ENCODE data around the gene GNG3.

GNG3 gene

DNA sequence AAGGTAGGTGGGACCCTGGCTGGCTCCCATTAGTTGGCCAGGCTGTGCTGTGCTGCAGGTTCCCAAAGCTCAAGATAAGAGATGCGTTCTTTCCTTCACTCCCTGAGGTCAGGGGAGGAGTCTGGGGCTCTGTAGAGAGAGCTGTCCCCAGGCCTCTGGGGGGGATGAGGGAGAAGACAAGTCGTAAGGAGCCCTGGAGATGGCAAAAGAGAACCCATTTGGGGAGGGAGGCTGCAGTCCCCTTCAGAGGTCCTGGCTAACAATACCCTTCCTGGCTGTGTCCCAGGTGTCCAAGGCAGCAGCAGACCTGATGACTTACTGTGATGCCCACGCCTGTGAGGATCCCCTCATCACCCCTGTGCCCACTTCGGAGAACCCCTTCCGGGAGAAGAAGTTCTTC is 916 bp downstream of the GNG3 start:
- TF ChIP-seq, protein P1, sequence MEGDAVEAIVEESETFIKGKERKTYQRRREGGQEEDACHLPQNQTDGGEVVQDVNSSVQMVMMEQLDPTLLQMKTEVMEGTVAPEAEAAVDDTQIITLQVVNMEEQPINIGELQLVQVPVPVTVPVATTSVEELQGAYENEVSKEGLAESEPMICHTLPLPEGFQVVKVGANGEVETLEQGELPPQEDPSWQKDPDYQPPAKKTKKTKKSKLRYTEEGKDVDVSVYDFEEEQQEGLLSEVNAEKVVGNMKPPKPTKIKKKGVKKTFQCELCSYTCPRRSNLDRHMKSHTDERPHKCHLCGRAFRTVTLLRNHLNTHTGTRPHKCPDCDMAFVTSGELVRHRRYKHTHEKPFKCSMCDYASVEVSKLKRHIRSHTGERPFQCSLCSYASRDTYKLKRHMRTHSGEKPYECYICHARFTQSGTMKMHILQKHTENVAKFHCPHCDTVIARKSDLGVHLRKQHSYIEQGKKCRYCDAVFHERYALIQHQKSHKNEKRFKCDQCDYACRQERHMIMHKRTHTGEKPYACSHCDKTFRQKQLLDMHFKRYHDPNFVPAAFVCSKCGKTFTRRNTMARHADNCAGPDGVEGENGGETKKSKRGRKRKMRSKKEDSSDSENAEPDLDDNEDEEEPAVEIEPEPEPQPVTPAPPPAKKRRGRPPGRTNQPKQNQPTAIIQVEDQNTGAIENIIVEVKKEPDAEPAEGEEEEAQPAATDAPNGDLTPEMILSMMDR (IDR thresholded peaks at IDR 0.05; ENCODE audit: poor library complexity, severe bottlenecking), result no peak
- Histone ChIP-seq H3K36me3 (ENCODE audit: low read depth) (peaks cover 33% of the 10 kb centered on the region), H3K4me3 (ENCODE audit: severe bottlenecking) (peak overlapping the region; percentile 41), H3K27me3 (ENCODE audit: insufficient read depth, poor library complexity, severe bottlenecking) (no peaks in the 10 kb centered on the region), H3K4me1 (ENCODE audit: insufficient read depth, poor library complexity, severe bottlenecking) (peaks cover 2% of the 10 kb centered on the region), H3K27ac (ENCODE audit: poor library complexity, severe bottlenecking) (peak overlapping the region; percentile 81), H3K9me3 (ENCODE audit: severe bottlenecking) (no peaks in the 10 kb centered on the region)
- ATAC-seq (ENCODE audit: low read depth) (no peak), DNase-seq (ENCODE audit: low spot score) (no peak)

DNA sequence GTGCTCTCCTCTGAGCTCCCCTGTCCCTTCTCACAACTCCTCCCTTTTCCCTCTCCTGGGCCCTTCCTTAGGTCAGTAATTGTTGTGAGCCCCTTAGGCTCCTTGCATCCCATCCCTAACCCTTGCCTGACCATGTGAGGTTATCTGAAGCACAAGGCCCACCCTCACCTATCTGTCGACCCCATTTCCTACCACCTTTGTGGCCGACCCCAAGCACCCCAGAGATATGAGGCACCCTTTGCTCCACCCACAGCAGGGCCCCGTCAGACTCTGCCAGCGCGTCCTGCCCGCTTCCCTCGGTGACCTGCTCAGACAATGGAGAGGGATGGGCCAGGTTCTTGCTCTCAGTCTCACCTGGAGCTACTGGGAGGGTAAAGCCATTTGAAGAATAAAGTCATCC is 1.3 kb downstream of the GNG3 start:
- Histone ChIP-seq H3K27me3 (ENCODE audit: insufficient read depth, poor library complexity, severe bottlenecking) (no peaks in the 10 kb centered on the region), H3K27ac (ENCODE audit: poor library complexity, severe bottlenecking) (peak overlapping the region; percentile 81), H3K4me3 (ENCODE audit: severe bottlenecking) (peak overlapping the region; percentile 41), H3K4me1 (ENCODE audit: insufficient read depth, poor library complexity, severe bottlenecking) (peaks cover 2% of the 10 kb centered on the region), H3K36me3 (ENCODE audit: low read depth) (peaks cover 37% of the 10 kb centered on the region), H3K9me3 (ENCODE audit: severe bottlenecking) (no peaks in the 10 kb centered on the region)
- TF ChIP-seq, protein P1 (IDR thresholded peaks at IDR 0.05; ENCODE audit: poor library complexity, severe bottlenecking), result no peak
- peak; percentile 67 for DNase-seq (ENCODE audit: low spot score)
- peak; percentile 38 for ATAC-seq (ENCODE audit: low read depth)

DNA sequence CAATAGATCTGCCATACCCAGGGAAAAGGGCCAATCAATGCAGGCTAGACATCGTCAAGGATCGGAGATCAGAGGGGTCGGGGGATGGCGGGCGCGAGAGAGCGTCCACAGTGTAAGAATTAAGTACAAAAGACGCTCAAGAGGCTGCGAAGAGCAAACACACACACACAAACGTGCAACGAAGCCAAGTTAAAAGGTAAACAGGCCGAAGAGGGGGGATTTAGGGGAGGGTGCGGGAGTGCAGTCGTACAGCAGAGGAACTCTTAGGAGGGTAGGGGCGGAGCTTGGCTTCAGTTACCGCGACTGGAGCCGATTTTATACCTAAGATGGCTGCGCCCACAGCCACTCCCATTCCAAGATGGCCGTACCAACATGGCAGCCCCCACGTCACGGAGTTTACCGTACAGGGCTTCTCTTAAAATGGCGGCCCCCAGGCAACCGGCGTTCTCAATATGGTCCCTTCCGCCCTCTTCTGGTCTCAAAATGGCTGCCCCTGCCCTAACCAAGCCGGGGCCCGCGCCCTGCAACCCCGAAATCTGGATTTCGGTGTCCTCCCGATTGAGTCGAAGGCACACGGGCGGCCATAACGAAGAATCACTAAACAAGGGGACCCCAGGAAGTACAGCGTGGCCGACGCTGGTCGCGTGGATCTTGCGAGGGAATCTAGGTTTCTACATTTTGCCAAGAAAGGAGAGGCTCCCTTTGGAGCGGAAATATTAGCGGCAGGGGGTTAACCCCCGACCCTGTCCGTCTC is 1.9 kb downstream of the GNG3 start:
- H3K4me1 ChIP-seq (ENCODE audit: insufficient read depth, poor library complexity, severe bottlenecking), result peaks cover 2% of the 10 kb centered on the region
- peak; percentile 73 for ATAC-seq (ENCODE audit: low read depth)
- peak overlapping the region; percentile 81 for H3K27ac ChIP-seq (ENCODE audit: poor library complexity, severe bottlenecking)

DNA sequence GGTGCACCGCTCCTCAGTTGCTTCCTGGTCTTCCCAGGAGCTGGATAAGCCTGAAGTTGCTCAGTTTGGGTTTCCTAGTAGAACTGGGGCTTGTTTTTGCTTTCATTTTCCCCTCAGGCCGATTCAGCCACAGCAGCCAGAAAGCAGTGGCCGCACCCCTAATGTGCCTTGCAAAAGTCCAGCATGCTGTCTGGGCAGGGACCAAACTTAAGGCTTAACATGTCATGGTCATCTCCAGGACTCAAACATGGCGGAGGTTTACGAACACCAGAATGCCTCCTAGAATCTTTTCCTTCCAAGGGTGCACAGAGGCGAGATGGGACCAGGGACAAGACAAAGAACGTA is 2.5 kb downstream of the GNG3 start:
- Histone ChIP-seq H3K4me3 (ENCODE audit: severe bottlenecking) (peak overlapping the region; percentile 41), H3K27me3 (ENCODE audit: insufficient read depth, poor library complexity, severe bottlenecking) (no peaks in the 10 kb centered on the region), H3K36me3 (ENCODE audit: low read depth) (peaks cover 44% of the 10 kb centered on the region), H3K4me1 (ENCODE audit: insufficient read depth, poor library complexity, severe bottlenecking) (peaks cover 2% of the 10 kb centered on the region), H3K9me3 (ENCODE audit: severe bottlenecking) (no peaks in the 10 kb centered on the region), H3K27ac (ENCODE audit: poor library complexity, severe bottlenecking) (peak overlapping the region; percentile 81)
- TF ChIP-seq, protein P1 (IDR thresholded peaks at IDR 0.05; ENCODE audit: poor library complexity, severe bottlenecking), result no peak
- ATAC-seq (ENCODE audit: low read depth) (no peak), DNase-seq (ENCODE audit: low spot score) (no peak)

More for the DNA sequence above, 1.9 kb downstream of the GNG3 start:
- Histone ChIP-seq H3K27me3 (ENCODE audit: insufficient read depth, poor library complexity, severe bottlenecking) (no peaks in the 10 kb centered on the region), H3K36me3 (ENCODE audit: low read depth) (peaks cover 40% of the 10 kb centered on the region), H3K4me3 (ENCODE audit: severe bottlenecking) (peak overlapping the region; percentile 41), H3K9me3 (ENCODE audit: severe bottlenecking) (no peaks in the 10 kb centered on the region)
- TF ChIP-seq, protein P1 (IDR thresholded peaks at IDR 0.05; ENCODE audit: poor library complexity, severe bottlenecking), result no peak
- peak; percentile 94 for DNase-seq (ENCODE audit: low spot score)

DNA sequence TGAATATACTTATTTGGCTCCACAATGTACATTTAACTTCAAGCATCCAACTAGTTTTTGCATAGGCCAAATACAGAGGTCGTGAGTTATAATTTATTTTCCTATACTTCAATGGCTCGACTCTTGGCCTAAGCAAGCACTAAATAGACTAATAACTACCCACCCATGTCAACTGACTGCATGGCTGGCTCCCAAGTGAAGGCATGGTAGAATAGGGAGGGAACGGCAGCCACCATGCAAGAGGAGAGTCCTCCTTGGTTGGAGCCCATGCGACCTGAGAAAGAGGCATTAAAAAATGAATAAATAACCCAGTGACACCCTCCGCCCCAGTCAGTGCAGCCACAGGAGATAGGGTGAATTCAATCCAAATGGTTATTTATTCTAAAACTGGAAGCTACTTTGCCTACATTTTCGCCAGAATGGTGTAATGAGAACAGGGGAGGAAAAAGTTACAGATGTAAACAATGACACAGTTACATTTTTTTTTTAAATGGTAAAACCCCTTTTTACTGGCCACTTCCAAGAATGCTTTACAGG is 4.9 kb downstream of the GNG3 start:
- TF ChIP-seq, protein P1 (IDR thresholded peaks at IDR 0.05; ENCODE audit: poor library complexity, severe bottlenecking), result no peak
- no peaks in the 10 kb centered on the region for H3K4me1 ChIP-seq (ENCODE audit: insufficient read depth, poor library complexity, severe bottlenecking)
- no peak overlapping the region for H3K4me3 ChIP-seq (ENCODE audit: severe bottlenecking)
- no peaks in the 10 kb centered on the region for H3K9me3 ChIP-seq (ENCODE audit: severe bottlenecking)
- H3K27me3 ChIP-seq (ENCODE audit: insufficient read depth, poor library complexity, severe bottlenecking), result no peaks in the 10 kb centered on the region
- no peak for DNase-seq (ENCODE audit: low spot score)
- no peak overlapping the region for H3K27ac ChIP-seq (ENCODE audit: poor library complexity, severe bottlenecking)
- no peak for ATAC-seq (ENCODE audit: low read depth)
- H3K36me3 ChIP-seq (ENCODE audit: low read depth), result peaks cover 66% of the 10 kb centered on the region

Measured in RWPE2 (cell line).